K562 (cell line): ENCODE measurements around the gene SUSD3. TPM values are rescaled to one million over a fixed set of nuclear protein-coding genes. Genes with fewer than 3 reads are reported as not detected.
A peak's percentile ranks its signal among the peaks of the same experiment; 100 is the strongest.

Experiments
- ATAC-seq: fragments of 200-7000 bp; cut with Tn5 transposase; 3 replicates; pipeline ENCODE4 v1.9.1; 2020; ENCODE audit warnings: moderate library complexity
- BruUV-seq: library from RNA; stranded (reverse); fragments of 400-500 nt; replicated peaks from 2 replicates; lab custom pipeline; 2021; lab: Mats Ljungman, UMichigan
- CTCF ChIA-PET: fragments of 300-600 bp; formaldehyde crosslinking; extraction: SDS; loops from one replicate; lab custom pipeline; 2021; ENCODE audit warnings: low intra/inter-chr PET ratio; lab: Yijun Ruan, JAX
- POLR2A ChIA-PET: fragments of 300-600, 350-650 bp; sonication (Branson Sonifier 250); formaldehyde crosslinking; extraction: SDS; loops from one replicate; lab custom pipeline; 2021; ENCODE audit warnings: antibody characterized with exemption, inconsistent platforms; lab: Yijun Ruan, JAX
- DNase-seq, 4 experiments: peaks; one replicate each; pipeline versions ENCODE4 v3.0.0 to v3.0.0-alpha.2; 2011 to 2018; ENCODE audit warnings: low spot score in 3 of 4, mixed read lengths in 3 of 4; ENCODE audit errors: extremely low read depth in 1 of 4
- FAIRE-seq: peaks from 2 replicates; lab custom pipeline; 2011; peaks lifted over from hg19 to GRCh38; lab: Jason Lieb, UNC
- H2AFZ ChIP-seq: 2 replicates; pipeline ENCODE4 v1.6.0; 2011; ENCODE audit warnings: low read depth, low read length, control low read depth, inconsistent platforms
- H3K27ac ChIP-seq: fragments of 200-600 bp; 3 replicates; pipeline ENCODE4 v1.8.0; 2011; ENCODE audit warnings: low read depth, mild to moderate bottlenecking, control low read depth, inconsistent platforms, low read length, moderate library complexity, mixed read lengths; ENCODE audit errors: extremely low read depth
- H3K27me3 ChIP-seq, 2 experiments: fragments of 300-600 bp in 1 of 2; 2 replicates in 1 of 2; 3 replicates in 1 of 2; pipeline versions ENCODE4 v1.6.0 to v1.8.0; 2011; ENCODE audit warnings: inconsistent platforms in 2 of 2, low read length in 2 of 2, mild to moderate bottlenecking in 1 of 2, mixed read lengths in 1 of 2, moderate library complexity in 1 of 2; ENCODE audit not compliant: control insufficient read depth in 2 of 2, insufficient read depth in 2 of 2
- H3K36me3 ChIP-seq: fragments of 300-600 bp; 3 replicates; pipeline ENCODE4 v1.8.0; 2011; ENCODE audit warnings: mild to moderate bottlenecking, low read length, inconsistent platforms; ENCODE audit not compliant: control insufficient read depth, insufficient read depth
- H3K4me1 ChIP-seq, 2 experiments: fragments of 200-600 bp in 1 of 2; replicated peaks in 1 of 2; 2 replicates in 1 of 2; 3 replicates in 1 of 2; pipeline versions ENCODE4 v1.5.1 to v1.8.0; 2011; ENCODE audit warnings: inconsistent platforms in 2 of 2, low read length in 2 of 2, mild to moderate bottlenecking in 1 of 2, mixed read lengths in 1 of 2, moderate library complexity in 1 of 2; ENCODE audit not compliant: control insufficient read depth in 2 of 2, insufficient read depth in 2 of 2
- H3K4me2 ChIP-seq: 2 replicates; pipeline ENCODE4 v1.6.1; 2011; ENCODE audit warnings: low read length, control low read depth, inconsistent platforms, mixed read lengths; ENCODE audit not compliant: insufficient read depth
- H3K4me3 ChIP-seq: fragments of 200-600 bp; sonication (generic), shearing (Covaris generic); 2 replicates; pipeline ENCODE4 v1.5.1; 2016; ENCODE audit warnings: control low read depth, inconsistent platforms
- H3K79me2 ChIP-seq: fragments of 200-600 bp; 3 replicates; pipeline ENCODE4 v1.8.0; 2011; ENCODE audit warnings: low read length, inconsistent platforms; ENCODE audit not compliant: control insufficient read depth, insufficient read depth
- H3K9ac ChIP-seq, 2 experiments: 2 replicates each; pipeline versions ENCODE4 v1.6.0 to v1.6.1; 2011; ENCODE audit warnings: low read depth in 2 of 2, low read length in 2 of 2, control low read depth in 1 of 2, inconsistent platforms in 1 of 2, mild to moderate bottlenecking in 1 of 2, mixed read lengths in 1 of 2; ENCODE audit not compliant: insufficient read depth in 1 of 2
- H3K9me1 ChIP-seq: one replicate; pipeline ENCODE4 v1.6.0; 2011; ENCODE audit warnings: inconsistent platforms, mild to moderate bottlenecking, low read length, moderate library complexity; ENCODE audit not compliant: control insufficient read depth, insufficient read depth
- H3K9me3 ChIP-seq: replicated peaks from 2 replicates; pipeline ENCODE4 v1.5.1; 2011; ENCODE audit warnings: low read depth, low read length, inconsistent platforms; ENCODE audit not compliant: control insufficient read depth, insufficient read depth
- H4K20me1 ChIP-seq: replicated peaks from 2 replicates; pipeline ENCODE4 v1.6.1; 2011; ENCODE audit warnings: low read length, inconsistent platforms, mixed read lengths; ENCODE audit not compliant: control insufficient read depth, insufficient read depth
- ATF7 ChIP-seq: fragments of 450-650 bp; IDR thresholded peaks from 2 replicates; pipeline ENCODE4 v1.7.1; 2014; ENCODE audit warnings: mild to moderate bottlenecking, moderate library complexity
- EHMT2 ChIP-seq: fragments of 450-650 bp; IDR thresholded peaks from 2 replicates; pipeline ENCODE4 v1.6.1; 2018; ENCODE audit warnings: antibody characterized with exemption
- HDAC8 ChIP-seq: fragments of 450-650 bp; IDR thresholded peaks from 2 replicates; pipeline ENCODE4 v1.6.1; 2016; ENCODE audit warnings: mild to moderate bottlenecking, missing genetic modification characterization, moderate library complexity, missing compliant biosample characterization
- HNRNPL ChIP-seq: fragments of 200-400 bp; formaldehyde crosslinking; IDR thresholded peaks from 2 replicates; pipeline ENCODE4 v1.6.1; 2017; ENCODE audit warnings: low read depth, mild to moderate bottlenecking, low read length
- KAT7 ChIP-seq: sonication (generic); formaldehyde crosslinking; IDR thresholded peaks from 2 replicates; pipeline ENCODE4 v1.8.0; 2022; ENCODE audit warnings: missing genetic modification reagents, mild to moderate bottlenecking, borderline replicate concordance
- KDM1A ChIP-seq, 2 experiments: fragments of 450-650 bp; IDR thresholded peaks; 2 replicates each; pipeline ENCODE4 v1.6.1; 2016; ENCODE audit warnings: mild to moderate bottlenecking in 2 of 2
- PKNOX1 ChIP-seq: fragments of 450-650 bp; IDR thresholded peaks from 2 replicates; pipeline ENCODE4 v1.6.1; 2016
- PPARD ChIP-seq: fragments of 250-450 bp; sonication (Bioruptor Pico); IDR thresholded peaks from 2 replicates; pipeline ENCODE4 v1.8.0; 2022; ENCODE audit warnings: inconsistent platforms, mild to moderate bottlenecking, moderate library complexity
- SMAD1 ChIP-seq: fragments of 150-350 bp; IDR thresholded peaks from 2 replicates; pipeline ENCODE4 v1.6.1; 2014; ENCODE audit warnings: low read length, low read depth; ENCODE audit not compliant: partially characterized antibody
- SRF ChIP-seq, 2 experiments: fragments of 250-450, 450-650 bp in 1 of 2; sonication (Bioruptor Pico) in 1 of 2; sonication (generic) in 1 of 2; formaldehyde crosslinking; IDR thresholded peaks; 2 replicates each; pipeline versions ENCODE4 v1.5.0 to v1.5.1; 2020 to 2022; ENCODE audit warnings: mild to moderate bottlenecking in 1 of 2, missing genetic modification reagents in 1 of 2
- TOE1 ChIP-seq, 2 experiments: fragments of 450-650 bp in 1 of 2; sonication (generic) in 1 of 2; formaldehyde crosslinking in 1 of 2; IDR thresholded peaks; 2 replicates each; pipeline versions ENCODE4 v1.7.1 to v1.8.0; 2016 to 2022; ENCODE audit warnings: borderline replicate concordance in 2 of 2, mild to moderate bottlenecking in 2 of 2, antibody characterized with exemption in 1 of 2, inconsistent platforms in 1 of 2, low read depth in 1 of 2, missing genetic modification reagents in 1 of 2, moderate library complexity in 1 of 2
- WGBS: fragments of 100-300 bp; shearing (Covaris generic); methylation state at CpG from one replicate; pipeline ENCODE4 v1.1.6; 2016; ENCODE audit warnings: low coverage, mixed read lengths; ENCODE audit not compliant: insufficient coverage; ENCODE audit errors: missing lambda C conversion rate; 5-methylcytosine and 5-hydroxymethylcytosine counted together
- in situ Hi-C: fragments of 300-500 bp; cut with MboI; formaldehyde crosslinking; loops from 4 replicates; pipeline ENCODE4 v1.15.0; 2018; ENCODE audit warnings: inconsistent platforms, mixed read lengths
- intact Hi-C: fragments of 100-400 bp; cut with micrococcal nuclease; formaldehyde crosslinking; loops from 2 replicates; pipeline ENCODE4 v1.14.2; 2022
- polyA plus RNA-seq, 8 experiments: library from polyadenylated mRNA; depleted of rRNA in 4 of 8; stranded (reverse) in 5 of 8; unstranded in 3 of 8; fragments of >200 nt; fragmentation: Nextera tagmentation in 2 of 8; fragmentation: Illumina TruSeq in 1 of 8; extraction: Ambion mirVana in 2 of 8; extraction: Trizol in 1 of 8; gene quantifications; 2 replicates each; pipeline versions ENCODE4 v1.2.1 to v1.2.3, GENCODE V29; 2011 to 2014; ENCODE audit warnings: inconsistent platforms in 1 of 8, missing spikeins in 1 of 8
- total RNA-seq, 7 experiments: library from RNA; depleted of rRNA in 6 of 7; stranded (reverse); fragments of >200 nt in 6 of 7; fragmentation: Illumina TruSeq in 2 of 7; extraction: Trizol in 2 of 7; gene quantifications; 2 replicates each; pipeline versions ENCODE4 v1.2.1 to v1.2.3, GENCODE V29; 2011 to 2021; ENCODE audit warnings: low replicate concordance in 1 of 7
- TF ChIP-seq, protein P1 (sequence below), 2 experiments: fragments of 150-350 bp in 1 of 2; IDR thresholded peaks; 2 replicates each; pipeline ENCODE4 v1.6.1; 2012 to 2016; ENCODE audit warnings: low read depth in 2 of 2, low read length in 2 of 2, mild to moderate bottlenecking in 1 of 2, moderate library complexity in 1 of 2
- TF ChIP-seq, protein P2 (sequence below): fragments of 250-450 bp; sonication (Bioruptor Pico); IDR thresholded peaks from 2 replicates; pipeline ENCODE4 v1.5.1; 2021; ENCODE audit warnings: mild to moderate bottlenecking

The SUSD3 gene
- total and polyA plus RNA-seq, 9 of the 15 experiments (the other 6 are each of a cell fraction or from before 2014, with no cell fraction given) = 1.3 to 21.7 (median 11.4) TPM

DNA sequence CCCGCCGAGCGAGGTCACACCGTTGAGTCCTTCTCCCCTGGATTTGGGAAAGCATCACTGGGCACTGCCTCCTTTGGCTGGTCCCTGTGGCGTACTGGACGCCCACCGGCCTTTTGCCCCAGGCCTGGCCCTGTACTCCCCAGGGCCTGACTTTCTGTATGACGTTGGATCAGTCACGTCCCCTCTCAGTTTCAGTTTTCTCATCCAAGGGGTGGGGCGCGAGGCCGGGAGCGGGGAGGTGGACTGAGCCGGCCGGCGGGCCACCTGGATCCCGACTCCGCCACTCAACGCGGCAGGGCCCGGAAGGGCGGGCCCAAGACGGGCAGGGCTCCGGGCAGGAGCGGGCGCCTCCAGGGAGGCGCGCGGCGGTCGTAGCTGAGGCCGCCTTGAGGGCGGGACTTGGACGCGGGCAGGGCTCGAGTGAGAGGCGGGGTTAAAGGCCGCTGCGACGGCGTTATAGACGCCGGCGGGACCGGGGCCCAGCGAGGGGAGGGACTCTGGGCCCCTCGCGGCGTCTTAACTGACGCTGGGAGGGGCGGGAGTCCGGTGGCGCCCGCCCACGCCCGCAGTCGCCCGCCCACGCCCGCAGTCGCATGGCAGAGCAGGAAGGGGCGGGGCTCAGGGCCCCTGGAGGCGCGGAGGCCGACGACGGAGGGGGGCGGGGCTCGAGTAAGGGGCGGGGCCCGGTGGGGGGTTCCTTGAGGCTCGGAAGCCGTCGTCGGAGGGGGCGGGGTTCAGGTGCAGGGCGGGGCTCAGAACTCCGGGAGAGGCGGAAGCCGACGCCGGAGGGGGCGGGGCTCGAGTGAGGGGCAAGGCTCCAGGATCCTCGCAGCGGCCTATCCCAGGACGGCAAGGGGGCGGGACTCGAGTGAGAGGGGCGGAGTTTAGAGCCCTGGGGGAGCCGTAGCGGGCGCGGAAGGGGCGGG is 37.0 kb downstream of the SUSD3 start:
- intact Hi-C loops = loop anchor here (5.0 kb wide), 1 partner anchor 33 kb away; no protein-coding TSS in a partner anchor
- Histone ChIP-seq H3K9me3 (no peaks in the 10 kb centered on the region; the same call in 1 of the 2 replicates), H3K79me2 (no peaks in the 10 kb centered on the region; the same call in 2 of the 3 replicates), H3K27me3 (no peaks in the 10 kb centered on the region), H3K4me1 (peaks cover 26 to 52% of the 10 kb centered on the region in 2 experiments), H3K27ac (peak overlapping the region; percentile 99), H3K4me2 (peak overlapping the region; percentile 90), H2AFZ (peak overlapping the region; percentile 77), H3K36me3 (no peaks in the 10 kb centered on the region), H3K9ac (peak overlapping the region; percentile 94 to 98), H3K4me3 (peak overlapping the region; percentile 75), H4K20me1 (0 out of 2 replicates have a peak, but pooled peaks cover 4% of the 10 kb centered on the region), H3K9me1 (peaks cover 4% of the 10 kb centered on the region)
- POLR2A ChIA-PET = interaction anchor here (0.6 to 2.1 kb wide), 11 partner anchors 9 to 358 kb away, joined by 3 to 17 read pairs (median 5); partner anchors contain the start of gene FAM120AOS
- CTCF ChIA-PET = no interaction called here
- no TSS peak for BruUV-seq
- in situ Hi-C loops = no loop called here
- under 1% methylated on average over 42 of the region's 95 CpGs for WGBS
- ATAC-seq (peak; percentile 93), FAIRE-seq (peak; percentile 91), DNase-seq (peak; percentile 96 to 99 (median 98))
- TF ChIP-seq ATF7 = peak; percentile 42; the same call in 1 of the 2 replicates
- TF ChIP-seq PPARD (CRISPR knock-in tag) = no peak
- peak; percentile 97 for TF ChIP-seq HNRNPL
- TF ChIP-seq PKNOX1 = peak; percentile 88
- no peak for TF ChIP-seq KDM1A (IDR thresholded peaks at IDR 0.05)
- no peak for TF ChIP-seq KAT7
- TF ChIP-seq, protein P1, sequence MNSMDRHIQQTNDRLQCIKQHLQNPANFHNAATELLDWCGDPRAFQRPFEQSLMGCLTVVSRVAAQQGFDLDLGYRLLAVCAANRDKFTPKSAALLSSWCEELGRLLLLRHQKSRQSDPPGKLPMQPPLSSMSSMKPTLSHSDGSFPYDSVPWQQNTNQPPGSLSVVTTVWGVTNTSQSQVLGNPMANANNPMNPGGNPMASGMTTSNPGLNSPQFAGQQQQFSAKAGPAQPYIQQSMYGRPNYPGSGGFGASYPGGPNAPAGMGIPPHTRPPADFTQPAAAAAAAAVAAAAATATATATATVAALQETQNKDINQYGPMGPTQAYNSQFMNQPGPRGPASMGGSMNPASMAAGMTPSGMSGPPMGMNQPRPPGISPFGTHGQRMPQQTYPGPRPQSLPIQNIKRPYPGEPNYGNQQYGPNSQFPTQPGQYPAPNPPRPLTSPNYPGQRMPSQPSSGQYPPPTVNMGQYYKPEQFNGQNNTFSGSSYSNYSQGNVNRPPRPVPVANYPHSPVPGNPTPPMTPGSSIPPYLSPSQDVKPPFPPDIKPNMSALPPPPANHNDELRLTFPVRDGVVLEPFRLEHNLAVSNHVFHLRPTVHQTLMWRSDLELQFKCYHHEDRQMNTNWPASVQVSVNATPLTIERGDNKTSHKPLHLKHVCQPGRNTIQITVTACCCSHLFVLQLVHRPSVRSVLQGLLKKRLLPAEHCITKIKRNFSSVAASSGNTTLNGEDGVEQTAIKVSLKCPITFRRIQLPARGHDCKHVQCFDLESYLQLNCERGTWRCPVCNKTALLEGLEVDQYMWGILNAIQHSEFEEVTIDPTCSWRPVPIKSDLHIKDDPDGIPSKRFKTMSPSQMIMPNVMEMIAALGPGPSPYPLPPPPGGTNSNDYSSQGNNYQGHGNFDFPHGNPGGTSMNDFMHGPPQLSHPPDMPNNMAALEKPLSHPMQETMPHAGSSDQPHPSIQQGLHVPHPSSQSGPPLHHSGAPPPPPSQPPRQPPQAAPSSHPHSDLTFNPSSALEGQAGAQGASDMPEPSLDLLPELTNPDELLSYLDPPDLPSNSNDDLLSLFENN (IDR thresholded peaks at IDR 0.05; ENCODE audit: low read depth in 2 of 2, low read length in 2 of 2) = 0 out of 4 replicates have a peak, but pooled peaks of 1 of the 2 experiments have one; percentile 43
- TF ChIP-seq, protein P2, sequence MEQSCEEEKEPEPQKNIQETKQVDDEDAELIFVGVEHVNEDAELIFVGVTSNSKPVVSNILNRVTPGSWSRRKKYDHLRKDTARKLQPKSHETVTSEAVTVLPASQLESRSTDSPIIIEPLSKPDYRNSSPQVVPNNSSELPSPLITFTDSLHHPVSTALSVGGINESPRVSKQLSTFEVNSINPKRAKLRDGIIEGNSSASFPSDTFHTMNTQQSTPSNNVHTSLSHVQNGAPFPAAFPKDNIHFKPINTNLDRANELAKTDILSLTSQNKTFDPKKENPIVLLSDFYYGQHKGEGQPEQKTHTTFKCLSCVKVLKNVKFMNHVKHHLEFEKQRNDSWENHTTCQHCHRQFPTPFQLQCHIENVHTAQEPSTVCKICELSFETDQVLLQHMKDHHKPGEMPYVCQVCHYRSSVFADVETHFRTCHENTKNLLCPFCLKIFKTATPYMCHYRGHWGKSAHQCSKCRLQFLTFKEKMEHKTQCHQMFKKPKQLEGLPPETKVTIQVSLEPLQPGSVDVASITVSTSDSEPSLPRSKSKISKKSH = no peak
- peak in 1 of 2 experiments; percentile 85; a peak in 2 of 4 replicates for TF ChIP-seq SRF (CRISPR knock-in tag; IDR thresholded peaks at IDR 0.05)
- TF ChIP-seq SMAD1 = no peak
- TF ChIP-seq TOE1 (IDR thresholded peaks at IDR 0.05; ENCODE audit: borderline replicate concordance) = 0 out of 2 replicates have a peak, but pooled peaks have one; percentile 39
- no peak for TF ChIP-seq TOE1 (CRISPR knock-in tag; IDR thresholded peaks at IDR 0.05; ENCODE audit: borderline replicate concordance, low read depth)
- TF ChIP-seq HDAC8 = no peak
- no peak for TF ChIP-seq EHMT2
